ENCODE data around the gene MAG. TPM values are rescaled to one million over a fixed set of nuclear protein-coding genes. Genes with fewer than 3 reads are reported as not detected.

The MAG gene
- total RNA-seq, 4 donors from 2014 or later: 0.10 TPM; not detected in 3

DNA sequence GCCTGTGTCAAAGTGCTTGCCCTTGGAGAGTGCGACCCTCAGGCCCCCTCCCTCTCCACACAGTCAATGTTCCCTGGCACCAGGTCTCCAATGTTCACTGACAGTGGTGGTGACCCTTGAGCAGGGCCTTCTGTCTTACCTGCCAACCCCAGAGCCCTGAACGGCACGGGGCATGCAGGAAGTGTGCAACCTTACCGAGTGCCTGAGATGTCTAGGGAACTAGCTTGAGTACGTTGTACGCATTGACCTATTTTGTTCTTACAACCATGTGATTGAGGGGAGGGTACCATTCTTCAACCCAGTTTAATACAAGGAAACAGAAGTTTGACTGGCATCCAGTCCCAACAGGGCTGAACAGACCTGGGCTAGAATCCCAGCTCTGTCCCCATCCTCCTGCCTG lies 13.2 kb downstream of the MAG start:
- DNase-seq (ENCODE audit: low spot score in 2 of 2): no peak
- TF ChIP-seq, protein P1, sequence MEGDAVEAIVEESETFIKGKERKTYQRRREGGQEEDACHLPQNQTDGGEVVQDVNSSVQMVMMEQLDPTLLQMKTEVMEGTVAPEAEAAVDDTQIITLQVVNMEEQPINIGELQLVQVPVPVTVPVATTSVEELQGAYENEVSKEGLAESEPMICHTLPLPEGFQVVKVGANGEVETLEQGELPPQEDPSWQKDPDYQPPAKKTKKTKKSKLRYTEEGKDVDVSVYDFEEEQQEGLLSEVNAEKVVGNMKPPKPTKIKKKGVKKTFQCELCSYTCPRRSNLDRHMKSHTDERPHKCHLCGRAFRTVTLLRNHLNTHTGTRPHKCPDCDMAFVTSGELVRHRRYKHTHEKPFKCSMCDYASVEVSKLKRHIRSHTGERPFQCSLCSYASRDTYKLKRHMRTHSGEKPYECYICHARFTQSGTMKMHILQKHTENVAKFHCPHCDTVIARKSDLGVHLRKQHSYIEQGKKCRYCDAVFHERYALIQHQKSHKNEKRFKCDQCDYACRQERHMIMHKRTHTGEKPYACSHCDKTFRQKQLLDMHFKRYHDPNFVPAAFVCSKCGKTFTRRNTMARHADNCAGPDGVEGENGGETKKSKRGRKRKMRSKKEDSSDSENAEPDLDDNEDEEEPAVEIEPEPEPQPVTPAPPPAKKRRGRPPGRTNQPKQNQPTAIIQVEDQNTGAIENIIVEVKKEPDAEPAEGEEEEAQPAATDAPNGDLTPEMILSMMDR (IDR thresholded peaks at IDR 0.05): no peak
- TF ChIP-seq POLR2A (IDR thresholded peaks at IDR 0.05): no peak
- intact Hi-C loops (cut with DNase I; ENCODE audit: low total_unique reads): no loop called here
- H3K4me3 ChIP-seq (ENCODE audit: low read depth, poor library complexity, severe bottlenecking): no peak overlapping the region
- WGBS, 2 donors: 83 to 93% methylated on average over 6 of the region's 6 CpGs

DNA sequence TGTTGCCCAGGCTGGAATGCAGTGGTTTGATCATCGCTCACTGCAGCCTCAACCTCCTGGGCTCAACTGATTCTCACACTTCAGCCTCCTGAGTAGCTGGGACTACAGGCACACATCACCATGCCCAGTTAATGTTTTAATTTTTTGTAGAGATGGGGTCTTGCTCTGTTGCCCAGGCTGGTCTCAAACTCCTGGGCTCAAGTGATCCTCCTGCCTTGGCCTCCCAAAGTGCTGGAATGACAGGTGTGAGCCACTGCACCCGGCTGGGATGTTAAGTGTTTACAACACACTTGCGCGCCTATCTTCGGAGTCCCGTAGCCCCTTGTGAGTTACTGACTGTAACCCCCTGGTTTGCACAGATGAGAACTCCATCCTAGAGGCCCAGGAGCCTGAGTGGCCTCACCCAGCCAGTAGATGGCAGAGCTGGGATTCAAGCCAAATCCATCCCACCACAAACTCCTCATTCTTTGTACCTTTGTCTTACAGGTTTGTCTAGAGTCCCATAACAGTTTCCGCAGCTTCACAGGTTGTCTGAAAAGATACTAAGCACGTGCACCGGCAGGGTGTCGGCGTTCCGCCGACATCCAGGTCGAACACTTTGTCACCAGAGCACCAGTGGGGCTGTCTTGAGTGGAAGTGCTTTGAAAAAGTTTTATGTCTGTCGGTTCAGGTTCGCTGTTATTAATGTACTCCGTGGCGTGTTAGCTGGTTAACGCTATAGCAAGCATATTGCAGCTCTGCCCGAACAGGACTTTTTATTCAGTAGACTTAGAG lies 14.7 kb downstream of the MAG start:
- WGBS, 2 donors: 87 to 89% methylated on average over 20 of the region's 20 CpGs
- no peak overlapping the region for H3K4me3 ChIP-seq (ENCODE audit: low read depth, poor library complexity, severe bottlenecking)
- intact Hi-C loops (cut with DNase I; ENCODE audit: low total_unique reads): no loop called here
- DNase-seq (ENCODE audit: low spot score in 2 of 2): no peak
- TF ChIP-seq, protein P1 (IDR thresholded peaks at IDR 0.05): no peak
- no peak for TF ChIP-seq POLR2A (IDR thresholded peaks at IDR 0.05)

DNA sequence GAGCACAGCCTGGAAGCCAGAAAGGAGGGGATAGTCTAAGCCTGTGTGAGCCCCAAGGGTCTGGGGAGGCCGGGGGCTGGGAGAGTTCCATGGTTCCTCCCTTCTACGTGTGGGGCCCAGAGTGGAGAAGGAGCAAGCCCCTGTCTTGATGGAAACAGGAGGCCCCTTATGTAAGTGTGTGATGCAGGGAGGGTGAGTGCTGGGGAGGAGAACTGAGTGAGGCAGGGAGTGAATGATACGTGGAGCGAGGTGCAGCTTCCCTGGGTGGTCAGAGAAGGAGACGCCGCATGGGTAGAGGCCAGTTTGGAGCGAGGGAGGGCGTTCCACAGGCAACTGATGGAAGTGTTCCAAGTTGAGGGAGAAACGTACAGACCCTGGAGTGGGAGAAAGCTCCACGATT lies 16.0 kb downstream of the MAG start:
- intact Hi-C loops (cut with DNase I; ENCODE audit: low total_unique reads): no loop called here
- TF ChIP-seq, protein P1 (IDR thresholded peaks at IDR 0.05): no peak
- TF ChIP-seq POLR2A (IDR thresholded peaks at IDR 0.05): no peak
- no peak overlapping the region for H3K4me3 ChIP-seq (ENCODE audit: low read depth, poor library complexity, severe bottlenecking)
- WGBS, 2 donors: 62 to 70% methylated on average over 10 of the region's 10 CpGs
- no peak for DNase-seq (ENCODE audit: low spot score in 2 of 2)

DNA sequence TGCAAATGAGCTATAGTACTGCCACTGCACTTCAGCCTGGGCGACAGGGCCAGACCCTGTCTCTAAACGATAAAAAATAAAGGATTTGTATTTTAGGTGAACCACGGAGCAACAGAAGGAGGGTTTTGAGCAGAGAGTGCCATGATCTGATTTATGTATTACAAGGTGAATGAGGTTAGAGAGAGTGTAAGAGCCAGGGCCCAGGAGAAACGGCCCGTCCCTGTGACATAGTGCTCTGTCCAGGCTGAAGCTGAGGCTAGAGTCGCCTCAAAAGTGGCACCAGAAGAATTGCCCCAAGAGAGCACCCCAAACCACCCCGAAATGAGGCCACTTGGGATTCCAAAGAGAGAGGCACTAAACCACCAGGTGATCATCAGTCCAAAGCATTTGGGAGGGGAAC lies 16.9 kb downstream of the MAG start:
- WGBS, 2 donors: 75 to 88% methylated on average over 7 of the region's 7 CpGs
- intact Hi-C loops (cut with DNase I; ENCODE audit: low total_unique reads): no loop called here

DNA sequence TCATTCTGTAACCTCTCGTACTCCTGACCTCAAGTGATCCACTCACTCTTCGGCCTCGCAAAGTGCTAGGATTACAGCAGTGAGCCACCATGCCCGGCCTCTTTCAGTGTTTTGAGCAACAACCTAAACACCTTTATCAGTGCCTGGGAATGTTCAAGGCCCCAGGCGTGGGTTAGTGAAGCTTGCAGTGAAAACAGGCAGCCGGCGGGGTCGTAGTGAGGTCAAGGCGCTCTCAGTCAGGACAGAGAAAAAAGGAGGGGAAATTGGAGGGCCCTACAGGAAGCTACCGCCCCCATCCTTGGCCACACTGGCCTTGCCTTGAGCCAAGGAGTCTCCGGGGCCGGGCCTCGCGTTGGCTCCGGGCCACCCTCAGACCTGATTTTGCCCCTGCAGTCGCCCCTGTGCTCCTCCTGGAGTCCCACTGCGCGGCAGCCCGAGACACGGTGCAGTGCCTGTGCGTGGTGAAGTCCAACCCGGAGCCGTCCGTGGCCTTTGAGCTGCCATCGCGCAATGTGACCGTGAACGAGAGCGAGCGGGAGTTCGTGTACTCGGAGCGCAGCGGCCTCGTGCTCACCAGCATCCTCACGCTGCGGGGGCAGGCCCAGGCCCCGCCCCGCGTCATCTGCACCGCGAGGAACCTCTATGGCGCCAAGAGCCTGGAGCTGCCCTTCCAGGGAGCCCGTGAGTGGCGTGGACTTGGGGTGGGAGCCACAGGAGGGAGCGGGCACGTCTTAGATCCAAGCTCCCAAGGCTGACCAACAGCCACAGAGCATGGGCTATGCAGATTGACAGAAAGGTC lies 17.7 kb downstream of the MAG start:
- 81 to 90% methylated on average over 40 to 47 of the region's 47 CpGs for whole genome bisulfite sequencing, 2 donors
- intact Hi-C loops (cut with DNase I; ENCODE audit: low total_unique reads): no loop called here

More for the DNA sequence above, 16.9 kb downstream of the MAG start:
- H3K4me3 ChIP-seq (ENCODE audit: low read depth, poor library complexity, severe bottlenecking): no peak overlapping the region
- DNase-seq (ENCODE audit: low spot score in 2 of 2): no peak
- TF ChIP-seq, protein P1 (IDR thresholded peaks at IDR 0.05): no peak
- no peak for TF ChIP-seq POLR2A (IDR thresholded peaks at IDR 0.05)

More for the DNA sequence above, 17.7 kb downstream of the MAG start:
- TF ChIP-seq, protein P1 (IDR thresholded peaks at IDR 0.05): no peak
- TF ChIP-seq POLR2A (IDR thresholded peaks at IDR 0.05): no peak
- DNase-seq (ENCODE audit: low spot score in 2 of 2): no peak
- no peak overlapping the region for H3K4me3 ChIP-seq (ENCODE audit: low read depth, poor library complexity, severe bottlenecking)
